ENCODE data around the gene HIVEP1.

DNA sequence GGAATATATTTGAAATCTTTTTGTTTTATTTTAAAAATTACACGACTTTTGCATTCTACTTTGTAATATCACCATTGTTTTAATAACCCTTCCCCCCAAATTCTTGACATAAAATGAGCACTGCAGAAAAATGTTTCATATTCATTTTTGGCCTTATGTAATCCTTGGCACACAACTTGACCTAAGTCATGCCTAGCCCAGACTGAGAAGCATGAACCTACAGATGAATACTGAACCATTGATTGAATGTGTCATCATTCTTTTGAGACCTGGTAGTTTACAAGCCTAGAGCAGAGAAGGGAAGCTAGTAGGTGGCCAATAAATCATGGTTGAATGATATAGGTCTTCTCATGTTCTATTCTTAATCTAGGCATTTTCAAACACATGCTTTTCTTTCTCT lies 188.6 kb downstream of the HIVEP1 start:
- TF ChIP-seq SP1 (IDR thresholded peaks at IDR 0.05), result no peak
- TF ChIP-seq CTBP1 (IDR thresholded peaks at IDR 0.05; ENCODE audit: borderline replicate concordance), result no peak
- no peak for TF ChIP-seq HDGF (IDR thresholded peaks at IDR 0.05; ENCODE audit: borderline replicate concordance)
- no peak for TF ChIP-seq TARDBP (IDR thresholded peaks at IDR 0.05)
- no peak for TF ChIP-seq BHLHE40 (IDR thresholded peaks at IDR 0.05; ENCODE audit: borderline replicate concordance)
- no peak for TF ChIP-seq FOXM1 (IDR thresholded peaks at IDR 0.05; ENCODE audit: borderline replicate concordance)
- no peak for TF ChIP-seq ARNT (IDR thresholded peaks at IDR 0.05)
- TF ChIP-seq FOXK2 (IDR thresholded peaks at IDR 0.05), result no peak
- TF ChIP-seq FOXA1 (IDR thresholded peaks at IDR 0.05), result no peak
- TF ChIP-seq ZNF384 (IDR thresholded peaks at IDR 0.05), result no peak
